ENCODE measurements around the gene SYT15. TPM values are rescaled to one million over a fixed set of nuclear protein-coding genes. Genes with fewer than 3 reads are reported as not detected.

Gene SYT15
- total RNA-seq, 4 donors from 2014 or later: 0.32 to 0.80 (median 0.39) TPM

DNA sequence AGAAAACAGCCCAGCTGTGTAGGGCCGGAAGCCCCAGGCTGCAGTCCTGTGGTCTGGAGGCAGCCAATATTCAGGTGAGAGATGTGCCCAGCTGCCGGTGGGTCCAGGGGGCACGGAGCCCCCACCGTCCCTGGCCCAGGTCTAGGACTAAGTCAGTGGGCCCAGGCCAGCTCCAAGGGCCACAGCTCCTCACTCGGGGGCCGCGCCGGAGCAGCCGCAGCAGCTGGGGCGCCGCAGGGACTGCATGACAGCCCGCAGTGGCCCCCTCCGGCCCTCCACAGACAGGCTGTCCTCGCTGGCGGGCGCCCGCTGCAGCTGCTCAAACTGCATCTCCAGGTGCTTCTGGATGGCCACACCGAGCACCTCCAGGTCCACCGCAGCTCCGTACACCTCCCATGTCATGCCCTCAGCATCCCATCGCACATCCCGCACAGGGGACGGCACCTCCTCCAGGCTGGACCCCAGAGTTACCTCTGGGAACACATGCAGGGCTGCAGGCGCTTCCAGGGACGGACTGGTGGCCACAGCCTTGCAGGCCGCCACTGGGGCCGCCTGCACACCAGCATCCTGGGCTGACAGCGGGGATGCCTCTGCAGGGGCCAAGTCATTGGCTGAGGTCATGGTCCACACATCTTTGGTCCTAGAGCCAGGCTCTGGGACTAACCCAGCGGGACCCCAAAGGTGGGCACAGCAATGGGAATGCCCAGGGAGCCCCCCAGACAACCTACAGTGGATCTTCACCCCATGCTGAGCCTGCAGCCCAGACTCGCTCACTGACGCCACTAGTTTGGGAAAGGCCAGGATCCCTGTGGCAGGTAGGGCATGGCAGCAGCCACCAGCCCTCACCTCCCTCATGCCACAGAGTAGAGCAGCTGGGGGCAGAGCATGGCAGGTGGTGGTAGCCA is 29.5 kb upstream of the SYT15 start:
- peak; percentile 12 for DNase-seq
- 85 to 92% methylated on average over 5 to 31 of the region's 31 CpGs for WGBS, 2 donors (ENCODE audit: low coverage in 1 of 2)
- Histone ChIP-seq H3K27me3 (no peaks in the 10 kb centered on the region), H3K9me3 (no peaks in the 10 kb centered on the region), H3K4me3 (no peak overlapping the region), H3K36me3 (no peaks in the 10 kb centered on the region), H3K27ac (no peak overlapping the region), H3K4me1 (peaks cover 0 to 8% (median 6%) of the 10 kb centered on the region in 4 donors)
- TF ChIP-seq EP300 (IDR thresholded peaks at IDR 0.05; ENCODE audit: low read depth): no peak
- no peak for TF ChIP-seq POLR2A (IDR thresholded peaks at IDR 0.05)
- TF ChIP-seq POLR2AphosphoS5 (IDR thresholded peaks at IDR 0.05): no peak
- TF ChIP-seq, protein P1, sequence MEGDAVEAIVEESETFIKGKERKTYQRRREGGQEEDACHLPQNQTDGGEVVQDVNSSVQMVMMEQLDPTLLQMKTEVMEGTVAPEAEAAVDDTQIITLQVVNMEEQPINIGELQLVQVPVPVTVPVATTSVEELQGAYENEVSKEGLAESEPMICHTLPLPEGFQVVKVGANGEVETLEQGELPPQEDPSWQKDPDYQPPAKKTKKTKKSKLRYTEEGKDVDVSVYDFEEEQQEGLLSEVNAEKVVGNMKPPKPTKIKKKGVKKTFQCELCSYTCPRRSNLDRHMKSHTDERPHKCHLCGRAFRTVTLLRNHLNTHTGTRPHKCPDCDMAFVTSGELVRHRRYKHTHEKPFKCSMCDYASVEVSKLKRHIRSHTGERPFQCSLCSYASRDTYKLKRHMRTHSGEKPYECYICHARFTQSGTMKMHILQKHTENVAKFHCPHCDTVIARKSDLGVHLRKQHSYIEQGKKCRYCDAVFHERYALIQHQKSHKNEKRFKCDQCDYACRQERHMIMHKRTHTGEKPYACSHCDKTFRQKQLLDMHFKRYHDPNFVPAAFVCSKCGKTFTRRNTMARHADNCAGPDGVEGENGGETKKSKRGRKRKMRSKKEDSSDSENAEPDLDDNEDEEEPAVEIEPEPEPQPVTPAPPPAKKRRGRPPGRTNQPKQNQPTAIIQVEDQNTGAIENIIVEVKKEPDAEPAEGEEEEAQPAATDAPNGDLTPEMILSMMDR (IDR thresholded peaks at IDR 0.05): no peak
- in situ Hi-C loops (cut with MboI; ENCODE audit: low pct_ligation_motif_present in 1 of 4, low pct_unique_long_range_greater_than_20kb in 1 of 4, low sequenced_read_pairs in 3 of 4) (no loop called here), intact Hi-C loops (cut with DNase I; ENCODE audit: low total_unique reads) (no loop called here)

DNA sequence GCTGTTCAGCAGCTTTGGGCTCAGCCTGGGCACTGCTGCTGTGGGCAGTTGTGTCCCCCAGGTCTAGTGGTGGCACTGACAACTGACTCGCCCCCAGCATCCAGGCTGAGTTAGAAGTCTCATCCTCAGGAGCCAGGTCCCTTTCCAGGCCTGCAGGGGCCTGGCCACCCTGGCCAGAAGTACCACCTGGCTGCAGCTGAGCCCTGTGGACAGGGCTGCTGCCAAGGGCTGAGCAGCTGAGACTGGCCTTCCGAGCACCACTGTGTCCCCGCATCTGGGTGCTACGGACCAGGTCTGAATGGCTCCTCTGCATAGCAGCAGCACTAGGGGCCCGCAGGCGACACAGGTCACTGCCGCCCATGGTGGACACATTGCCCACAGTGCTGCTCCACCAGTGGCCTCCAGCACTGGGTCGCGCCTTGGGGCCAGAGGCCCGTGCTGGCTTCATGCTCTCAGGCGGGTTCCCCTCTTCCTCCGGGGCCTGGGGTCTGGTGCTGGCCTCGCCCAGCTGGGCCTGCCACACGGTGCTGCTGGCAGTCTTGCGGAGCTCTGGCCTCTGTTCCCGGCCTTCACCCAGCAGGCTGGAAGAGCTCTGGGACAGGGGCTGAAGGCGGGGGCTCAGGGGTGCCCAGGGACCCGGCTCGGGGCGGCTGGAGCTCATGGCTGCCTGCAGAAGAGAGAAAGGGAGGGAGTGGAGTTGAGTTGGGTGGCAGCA is 28.7 kb upstream of the SYT15 start:
- peaks cover 3% of the 10 kb centered on the region for H3K27me3 ChIP-seq
- 80% methylated on average over 20 of the region's 20 CpGs; no CpG with 5 or more reads in 1 of the 2 donors for WGBS, 2 donors (ENCODE audit: low coverage in 1 of 2)
- intact Hi-C loops (cut with DNase I; ENCODE audit: low total_unique reads) (no loop called here), in situ Hi-C loops (cut with MboI; ENCODE audit: low pct_ligation_motif_present in 1 of 4, low pct_unique_long_range_greater_than_20kb in 1 of 4, low sequenced_read_pairs in 3 of 4) (no loop called here)
- DNase-seq: peak; percentile 7
- H3K4me1 ChIP-seq: peaks cover 0 to 6% (median 0%) of the 10 kb centered on the region in 4 donors
- no peak overlapping the region for H3K27ac ChIP-seq
- no peaks in the 10 kb centered on the region for H3K9me3 ChIP-seq
- H3K4me3 ChIP-seq: no peak overlapping the region
- TF ChIP-seq, protein P1 (IDR thresholded peaks at IDR 0.05): no peak
- TF ChIP-seq EP300 (IDR thresholded peaks at IDR 0.05; ENCODE audit: low read depth) (no peak), POLR2AphosphoS5 (IDR thresholded peaks at IDR 0.05) (no peak), POLR2A (IDR thresholded peaks at IDR 0.05) (no peak)
- no peaks in the 10 kb centered on the region for H3K36me3 ChIP-seq

DNA sequence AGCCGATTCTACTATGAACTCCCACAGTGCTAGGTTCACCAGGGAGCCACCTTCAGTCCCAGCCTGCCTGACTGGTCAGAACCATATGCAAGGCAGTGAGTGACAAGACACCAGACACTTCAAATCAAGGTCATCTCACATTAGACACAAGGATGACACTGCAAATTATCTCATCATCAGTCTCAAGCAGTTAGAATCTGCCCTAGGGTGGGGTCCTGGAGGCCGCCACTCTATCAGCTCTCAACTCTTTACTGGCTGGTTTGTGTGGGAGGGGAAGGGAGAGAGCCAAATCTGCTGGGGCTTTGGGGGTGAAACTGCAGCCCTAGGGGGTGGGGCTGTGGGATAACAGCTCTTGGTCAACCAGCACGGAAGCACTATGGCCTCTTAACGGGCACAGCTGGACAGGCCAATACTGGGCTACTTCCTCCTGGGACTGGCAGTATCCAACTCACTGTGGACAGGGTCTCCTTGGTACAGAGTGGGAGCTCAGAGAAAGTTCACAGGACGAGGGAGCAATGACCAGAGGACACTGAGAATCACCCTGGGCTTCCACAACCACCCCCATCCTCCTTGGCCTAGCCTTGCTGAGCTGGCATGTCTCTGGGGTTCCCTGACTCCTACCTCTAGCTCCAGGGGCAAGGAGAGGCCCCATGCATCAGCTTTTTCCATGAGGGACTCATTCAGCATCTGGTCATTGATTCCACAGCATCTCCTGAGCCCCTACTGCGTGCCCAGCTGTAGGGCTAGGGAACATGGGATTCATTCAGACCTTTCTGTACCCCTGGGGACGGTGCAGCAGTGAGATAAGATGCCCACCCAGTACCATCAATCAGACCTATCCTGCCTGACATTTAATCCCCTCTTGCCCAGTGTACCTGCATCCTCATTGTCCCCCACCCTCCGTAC is 27.9 kb upstream of the SYT15 start:
- intact Hi-C loops (cut with DNase I; ENCODE audit: low total_unique reads) (no loop called here), in situ Hi-C loops (cut with MboI; ENCODE audit: low pct_ligation_motif_present in 1 of 4, low pct_unique_long_range_greater_than_20kb in 1 of 4, low sequenced_read_pairs in 3 of 4) (no loop called here)
- DNase-seq: peak; percentile 6
- Histone ChIP-seq H3K27me3 (peaks cover 11% of the 10 kb centered on the region), H3K36me3 (no peaks in the 10 kb centered on the region), H3K4me1 (peaks cover under 1 to 6% (median 4%) of the 10 kb centered on the region in 4 donors), H3K27ac (no peak overlapping the region), H3K4me3 (no peak overlapping the region), H3K9me3 (no peaks in the 10 kb centered on the region)
- TF ChIP-seq, protein P1 (IDR thresholded peaks at IDR 0.05): no peak
- TF ChIP-seq POLR2AphosphoS5 (IDR thresholded peaks at IDR 0.05): no peak
- no peak for TF ChIP-seq POLR2A (IDR thresholded peaks at IDR 0.05)
- no peak for TF ChIP-seq EP300 (IDR thresholded peaks at IDR 0.05; ENCODE audit: low read depth)
- WGBS, 2 donors (ENCODE audit: low coverage in 1 of 2): 40 to 75% methylated on average over 1 to 8 of the region's 8 CpGs
